ENCODE data around the gene TAF4. TPM values are rescaled to one million over a fixed set of nuclear protein-coding genes. Genes with fewer than 3 reads are reported as not detected.

Gene TAF4
- polyA plus RNA-seq, 6 donors from 2014 or later: 1.3 to 4.2 (median 1.8) TPM

- ATAC-seq (ENCODE audit: low read depth in 2 of 2): no peak
- Mint-ChIP-seq H3K9me3 (peaks cover 4 to 20% (median 13%) of the 10 kb centered on the region in 7 donors), H3K4me3 (peak overlapping the region in 2 of 8 donors; percentile 22 to 56), H3K27ac (no peak overlapping the region), H3K27me3 (peaks cover 4 to 20% (median 11%) of the 10 kb centered on the region in 3 donors), H3K36me3 (peaks cover 4 to 9% of the 10 kb centered on the region in 2 donors), H3K4me1 (peaks cover 15 to 18% (median 17%) of the 10 kb centered on the region in 3 donors)
- DNase-seq: no peak
These were observed 4.1 kb upstream of the TAF4 start for GRCh38 chr20:62069741-62070216.

- peaks cover 4 to 9% of the 10 kb centered on the region in 2 donors for H3K36me3 Mint-ChIP-seq
- peaks cover 2 to 15% (median 13%) of the 10 kb centered on the region in 7 donors for H3K9me3 Mint-ChIP-seq
- DNase-seq (no peak), ATAC-seq (ENCODE audit: low read depth in 2 of 2) (no peak)
- H3K4me1 Mint-ChIP-seq: peaks cover 15 to 19% (median 17%) of the 10 kb centered on the region in 3 donors
- H3K27me3 Mint-ChIP-seq: peaks cover 4 to 20% (median 11%) of the 10 kb centered on the region in 3 donors
- H3K4me3 Mint-ChIP-seq: peak overlapping the region in 1 of 8 donors; percentile 90
- H3K27ac Mint-ChIP-seq: peak overlapping the region in 1 of 6 donors; percentile 72
These were observed 3.3 kb upstream of the TAF4 start for GRCh38 chr20:62068997-62069396.

GRCh38 chr20:62067547-62068260, 2.0 kb upstream of the TAF4 start:
- peaks cover 0 to 2% (median under 1%) of the 10 kb centered on the region in 7 donors for H3K9me3 Mint-ChIP-seq
- H3K27me3 Mint-ChIP-seq: peaks cover 0 to 11% (median 4%) of the 10 kb centered on the region in 3 donors
- H3K36me3 Mint-ChIP-seq: no peaks in the 10 kb centered on the region
- no peak for ATAC-seq (ENCODE audit: low read depth in 2 of 2)
- no peak for DNase-seq
- peak overlapping the region; percentile 88 to 94 (median 91) for H3K4me3 Mint-ChIP-seq
- H3K27ac Mint-ChIP-seq: peak overlapping the region in 5 of 6 donors; percentile 91 to 98 (median 93)
- H3K4me1 Mint-ChIP-seq: peaks cover 20 to 31% (median 27%) of the 10 kb centered on the region in 3 donors

DNA sequence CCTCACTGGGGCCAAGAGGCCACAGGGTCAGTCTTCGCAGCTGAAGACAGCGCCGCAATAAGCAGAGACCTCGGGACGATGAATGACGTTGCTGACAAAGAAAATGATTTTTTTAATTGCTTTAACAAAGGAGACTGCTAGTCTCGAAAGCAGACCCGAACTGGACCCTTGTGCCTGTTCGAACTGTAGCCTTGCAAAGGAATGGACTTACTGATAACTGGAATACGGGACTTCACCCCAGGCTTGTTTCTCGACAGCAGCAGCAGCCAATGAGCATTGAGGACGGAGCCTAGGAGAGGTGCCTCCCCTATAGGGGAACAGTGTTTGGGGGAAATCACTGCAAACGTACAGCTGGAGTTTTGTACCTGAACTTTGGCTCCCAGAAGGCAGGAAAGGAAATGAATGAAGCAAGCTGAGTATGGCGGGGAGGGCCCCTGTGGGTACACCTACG, 1.3 kb upstream of the TAF4 start:
- peaks cover 0 to 11% (median 4%) of the 10 kb centered on the region in 3 donors for H3K27me3 Mint-ChIP-seq
- peak overlapping the region; percentile 88 to 94 (median 91) for H3K4me3 Mint-ChIP-seq
- no peaks in the 10 kb centered on the region for H3K36me3 Mint-ChIP-seq
- peaks cover 25 to 38% (median 34%) of the 10 kb centered on the region in 3 donors for H3K4me1 Mint-ChIP-seq
- DNase-seq (no peak), ATAC-seq (ENCODE audit: low read depth in 2 of 2) (no peak)
- H3K27ac Mint-ChIP-seq: peak overlapping the region; percentile 87 to 99 (median 93)
- no peaks in the 10 kb centered on the region for H3K9me3 Mint-ChIP-seq

GRCh38 chr20:62066339-62066982, 780 bp upstream of the TAF4 start:
- no peaks in the 10 kb centered on the region for H3K9me3 Mint-ChIP-seq
- peak overlapping the region; percentile 87 to 99 (median 93) for H3K27ac Mint-ChIP-seq
- peak; percentile 24 to 32 for ATAC-seq (ENCODE audit: low read depth in 2 of 2)
- H3K27me3 Mint-ChIP-seq: peaks cover 0 to 11% (median 4%) of the 10 kb centered on the region in 3 donors
- peaks cover 25 to 43% (median 39%) of the 10 kb centered on the region in 3 donors for H3K4me1 Mint-ChIP-seq
- H3K4me3 Mint-ChIP-seq: peak overlapping the region; percentile 88 to 94 (median 91)
- DNase-seq: no peak
- H3K36me3 Mint-ChIP-seq: no peaks in the 10 kb centered on the region

- DNase-seq: no peak
- Mint-ChIP-seq H3K27ac (peak overlapping the region in 1 of 6 donors; percentile 82), H3K4me3 (peak overlapping the region in 5 of 8 donors; percentile 52 to 84 (median 79)), H3K27me3 (no peaks in the 10 kb centered on the region), H3K4me1 (peaks cover 32 to 57% (median 51%) of the 10 kb centered on the region in 3 donors), H3K36me3 (no peaks in the 10 kb centered on the region), H3K9me3 (no peaks in the 10 kb centered on the region)
- peak; percentile 20 to 23 for ATAC-seq (ENCODE audit: low read depth in 2 of 2)
These were observed 659 bp downstream of the TAF4 start for GRCh38 chr20:62064770-62065673.

GRCh38 chr20:62063981-62064769, 1.5 kb downstream of the TAF4 start:
- Mint-ChIP-seq H3K4me1 (peaks cover 38 to 65% (median 59%) of the 10 kb centered on the region in 3 donors), H3K9me3 (no peaks in the 10 kb centered on the region), H3K27ac (peak overlapping the region in 4 of 6 donors; percentile 24 to 58 (median 50)), H3K36me3 (no peaks in the 10 kb centered on the region), H3K4me3 (peak overlapping the region; percentile 72 to 89 (median 79)), H3K27me3 (no peaks in the 10 kb centered on the region)
- ATAC-seq (ENCODE audit: low read depth in 2 of 2): no peak
- no peak for DNase-seq

GRCh38 chr20:62063315-62063980, 2.2 kb downstream of the TAF4 start:
- H3K27ac Mint-ChIP-seq: peak overlapping the region in 4 of 6 donors; percentile 53 to 86 (median 73)
- DNase-seq: no peak
- H3K36me3 Mint-ChIP-seq: no peaks in the 10 kb centered on the region
- ATAC-seq (ENCODE audit: low read depth in 2 of 2): no peak
- H3K9me3 Mint-ChIP-seq: no peaks in the 10 kb centered on the region
- peak overlapping the region; percentile 72 to 89 (median 79) for H3K4me3 Mint-ChIP-seq
- peaks cover 41 to 68% (median 63%) of the 10 kb centered on the region in 3 donors for H3K4me1 Mint-ChIP-seq
- H3K27me3 Mint-ChIP-seq: no peaks in the 10 kb centered on the region

- no peaks in the 10 kb centered on the region for H3K36me3 Mint-ChIP-seq
- peak overlapping the region in 2 of 6 donors; percentile 54 to 57 for H3K27ac Mint-ChIP-seq
- H3K9me3 Mint-ChIP-seq: no peaks in the 10 kb centered on the region
- peaks cover 38 to 64% (median 60%) of the 10 kb centered on the region in 3 donors for H3K4me1 Mint-ChIP-seq
- ATAC-seq (ENCODE audit: low read depth in 2 of 2): no peak
- peak overlapping the region; percentile 25 to 89 (median 76) for H3K4me3 Mint-ChIP-seq
- no peak for DNase-seq
- no peaks in the 10 kb centered on the region for H3K27me3 Mint-ChIP-seq
These were observed 2.9 kb downstream of the TAF4 start for GRCh38 chr20:62062661-62063314.

DNA sequence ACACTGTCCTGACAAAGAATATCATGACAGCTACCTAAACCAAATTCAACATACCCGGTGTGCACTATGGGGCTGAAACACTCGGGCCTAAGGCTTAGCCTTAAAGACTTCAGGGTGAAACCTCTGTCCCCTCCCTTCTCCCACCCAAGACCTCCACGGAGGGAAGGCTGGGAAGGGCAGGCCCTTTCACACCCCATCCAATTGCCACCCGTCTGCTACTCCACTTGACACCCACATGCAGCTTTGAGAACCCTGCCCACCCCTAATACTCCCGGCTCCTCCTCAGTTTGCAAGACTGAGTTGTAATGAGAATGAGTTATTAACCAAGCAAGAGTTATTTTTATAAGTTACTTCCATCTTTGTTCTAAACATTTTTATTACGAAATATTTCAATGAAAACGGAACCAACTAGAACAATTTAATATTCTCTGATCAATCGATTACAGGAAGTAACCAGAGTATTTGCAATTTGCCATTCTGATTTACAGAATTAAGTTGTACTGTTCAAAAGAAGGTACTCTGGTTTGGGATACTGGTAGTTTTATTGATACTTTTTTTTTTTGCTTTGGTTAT, 3.7 kb downstream of the TAF4 start:
- Mint-ChIP-seq H3K9me3 (no peaks in the 10 kb centered on the region), H3K27me3 (no peaks in the 10 kb centered on the region), H3K27ac (peak overlapping the region in 2 of 6 donors; percentile 42 to 86), H3K4me1 (peaks cover 36 to 58% (median 57%) of the 10 kb centered on the region in 3 donors), H3K4me3 (peak overlapping the region in 5 of 8 donors; percentile 26 to 89 (median 56)), H3K36me3 (no peaks in the 10 kb centered on the region)
- ATAC-seq (ENCODE audit: low read depth in 2 of 2) (no peak), DNase-seq (no peak)

Measured in naive B cell (primary cell).